Esophagus muscularis mucosa (tissue), 4 donors: Measurements from ENCODE around the gene HYI. TPM values are rescaled to one million over a fixed set of nuclear protein-coding genes. Genes with fewer than 3 reads are reported as not detected.

ENCODE experiments used
- DNase-seq: peaks from one replicate; pipeline ENCODE4 v3.0.0-alpha.2; 2017; ENCODE audit errors: extremely low spot score
- H3K27ac ChIP-seq, 4 donors: fragments of 200-600 bp; sonication (generic); replicated peaks in 1 of 4; 1 replicate in 3 of 4; 2 replicates in 1 of 4; pipeline ENCODE4 v1.5.1; 2016 to 2019; ENCODE audit warnings: mild to moderate bottlenecking in 1 of 4
- H3K27me3 ChIP-seq, 4 donors: fragments of 200-600 bp; sonication (generic); one replicate each; pipeline versions ENCODE4 v1.5.1 to v1.6.0; 2016 to 2019
- H3K36me3 ChIP-seq, 4 donors: fragments of 200-600 bp; sonication (generic); one replicate each; pipeline ENCODE4 v1.5.1; 2016 to 2019
- H3K4me1 ChIP-seq, 4 donors: fragments of 200-600 bp; sonication (generic); one replicate each; pipeline ENCODE4 v1.5.1; 2016 to 2019
- H3K4me3 ChIP-seq, 4 donors: fragments of 200-600 bp; sonication (generic); 1 replicate in 2 of 4; 2 replicates in 2 of 4; pipeline ENCODE4 v1.5.1; 2016 to 2019; ENCODE audit warnings: mild to moderate bottlenecking in 4 of 4, moderate library complexity in 1 of 4
- H3K9me3 ChIP-seq, 4 donors: fragments of 200-600 bp; sonication (generic); 1 replicate in 3 of 4; 2 replicates in 1 of 4; pipeline ENCODE4 v1.5.1; 2016 to 2019
- EP300 ChIP-seq: sonication (generic); formaldehyde crosslinking; IDR thresholded peaks from one replicate; pipeline ENCODE4 v1.6.1; 2017; ENCODE audit warnings: antibody characterized with exemption
- POLR2A ChIP-seq: fragments of 450-650 bp; IDR thresholded peaks from one replicate; pipeline ENCODE4 v1.6.1; 2017; ENCODE audit warnings: antibody characterized with exemption, moderate library complexity, mild to moderate bottlenecking, low read depth
- POLR2AphosphoS5 ChIP-seq, 2 donors: sonication (generic); formaldehyde crosslinking; IDR thresholded peaks; one replicate each; pipeline ENCODE4 v1.6.1; 2017; ENCODE audit warnings: antibody characterized with exemption in 2 of 2
- WGBS: methylation state at CpG from one replicate; pipeline ENCODE4 v1.1.5; 2018; 5-methylcytosine and 5-hydroxymethylcytosine counted together
- intact Hi-C: fragments of 100-400 bp; cut with DNase I; formaldehyde crosslinking; loops from one replicate; pipeline ENCODE4 v1.15.1; 2023
- total RNA-seq, 4 donors: library from RNA; depleted of rRNA; stranded (reverse); fragments of >200 nt; gene quantifications; one replicate each; pipeline versions ENCODE4 v1.1.0 to v1.2.1, GENCODE V29; 2016
- TF ChIP-seq, protein P1 (sequence below), 3 experiments: fragments of 200-600 bp in 2 of 3; fragments of 450-650 bp in 1 of 3; sonication (generic) in 2 of 3; IDR thresholded peaks; one replicate each; pipeline ENCODE4 v1.5.1; 2017 to 2019; ENCODE audit warnings: antibody characterized with exemption in 3 of 3, mild to moderate bottlenecking in 2 of 3, moderate library complexity in 1 of 3

The HYI gene
- total RNA-seq, 4 donors from 2014 or later: 36.3 to 60.5 (median 50.6) TPM

DNA sequence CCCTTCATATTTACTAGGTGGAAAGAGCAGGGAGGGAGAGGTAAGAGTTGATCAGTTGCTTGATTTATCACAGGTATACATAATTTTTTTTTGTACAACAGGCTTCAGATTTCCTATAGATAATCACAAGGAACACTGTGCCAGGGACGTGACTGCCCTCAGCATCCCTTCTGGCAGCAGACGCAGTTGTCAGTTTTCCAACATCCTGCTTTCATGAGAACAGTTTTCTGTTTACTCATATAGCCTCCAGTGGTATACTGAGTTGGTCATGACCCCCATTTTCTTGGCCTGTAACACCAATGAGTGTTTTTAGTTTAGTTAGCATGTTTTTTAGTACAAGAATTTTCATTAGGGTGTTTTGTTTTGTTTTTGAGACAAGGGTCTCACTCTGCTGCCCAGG is 39.1 kb upstream of the HYI start:
- no peaks in the 10 kb centered on the region for H3K36me3 ChIP-seq
- intact Hi-C loops: no loop called here
- H3K27ac ChIP-seq: no peak overlapping the region
- WGBS: 62% methylated on average over 2 of the region's 2 CpGs
- peaks cover 0 to 15% (median 4%) of the 10 kb centered on the region in 4 donors for H3K9me3 ChIP-seq
- peak; percentile 31 for DNase-seq
- H3K4me1 ChIP-seq: no peaks in the 10 kb centered on the region
- H3K4me3 ChIP-seq: no peak overlapping the region
- no peaks in the 10 kb centered on the region for H3K27me3 ChIP-seq
- TF ChIP-seq, protein P1, sequence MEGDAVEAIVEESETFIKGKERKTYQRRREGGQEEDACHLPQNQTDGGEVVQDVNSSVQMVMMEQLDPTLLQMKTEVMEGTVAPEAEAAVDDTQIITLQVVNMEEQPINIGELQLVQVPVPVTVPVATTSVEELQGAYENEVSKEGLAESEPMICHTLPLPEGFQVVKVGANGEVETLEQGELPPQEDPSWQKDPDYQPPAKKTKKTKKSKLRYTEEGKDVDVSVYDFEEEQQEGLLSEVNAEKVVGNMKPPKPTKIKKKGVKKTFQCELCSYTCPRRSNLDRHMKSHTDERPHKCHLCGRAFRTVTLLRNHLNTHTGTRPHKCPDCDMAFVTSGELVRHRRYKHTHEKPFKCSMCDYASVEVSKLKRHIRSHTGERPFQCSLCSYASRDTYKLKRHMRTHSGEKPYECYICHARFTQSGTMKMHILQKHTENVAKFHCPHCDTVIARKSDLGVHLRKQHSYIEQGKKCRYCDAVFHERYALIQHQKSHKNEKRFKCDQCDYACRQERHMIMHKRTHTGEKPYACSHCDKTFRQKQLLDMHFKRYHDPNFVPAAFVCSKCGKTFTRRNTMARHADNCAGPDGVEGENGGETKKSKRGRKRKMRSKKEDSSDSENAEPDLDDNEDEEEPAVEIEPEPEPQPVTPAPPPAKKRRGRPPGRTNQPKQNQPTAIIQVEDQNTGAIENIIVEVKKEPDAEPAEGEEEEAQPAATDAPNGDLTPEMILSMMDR (IDR thresholded peaks at IDR 0.05): no peak
- no peak for TF ChIP-seq POLR2A
- TF ChIP-seq EP300: no peak
- TF ChIP-seq POLR2AphosphoS5 (IDR thresholded peaks at IDR 0.05): no peak

DNA sequence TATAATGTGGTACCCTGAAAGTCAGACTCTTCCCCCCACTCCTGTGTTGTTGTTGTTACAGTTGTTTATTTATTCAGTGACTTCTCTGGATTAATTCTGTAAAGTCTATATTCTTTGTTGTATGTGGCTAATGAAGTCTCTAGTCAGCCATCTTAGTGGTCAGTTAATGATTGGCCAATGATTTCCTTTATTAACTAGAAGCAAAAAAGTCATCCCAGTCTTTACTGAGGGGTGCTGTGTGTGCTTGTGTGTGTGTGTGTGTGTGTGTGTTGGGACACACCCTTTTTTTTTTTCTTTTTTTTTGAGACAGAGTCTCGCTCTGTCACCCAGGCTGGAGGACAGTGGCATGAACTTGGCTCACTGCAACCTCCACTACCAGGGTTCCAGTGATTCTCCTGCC is 37.3 kb upstream of the HYI start:
- Histone ChIP-seq H3K27me3 (no peaks in the 10 kb centered on the region), H3K9me3 (peaks cover 0 to 23% (median 5%) of the 10 kb centered on the region in 4 donors), H3K36me3 (no peaks in the 10 kb centered on the region), H3K4me1 (no peaks in the 10 kb centered on the region), H3K27ac (no peak overlapping the region), H3K4me3 (no peak overlapping the region)
- 100% methylated on average over 1 of the region's 1 CpG for WGBS
- no peak for DNase-seq
- TF ChIP-seq POLR2AphosphoS5 (IDR thresholded peaks at IDR 0.05): no peak
- TF ChIP-seq, protein P1 (IDR thresholded peaks at IDR 0.05): no peak
- TF ChIP-seq EP300: no peak
- TF ChIP-seq POLR2A: no peak
- intact Hi-C loops: no loop called here

DNA sequence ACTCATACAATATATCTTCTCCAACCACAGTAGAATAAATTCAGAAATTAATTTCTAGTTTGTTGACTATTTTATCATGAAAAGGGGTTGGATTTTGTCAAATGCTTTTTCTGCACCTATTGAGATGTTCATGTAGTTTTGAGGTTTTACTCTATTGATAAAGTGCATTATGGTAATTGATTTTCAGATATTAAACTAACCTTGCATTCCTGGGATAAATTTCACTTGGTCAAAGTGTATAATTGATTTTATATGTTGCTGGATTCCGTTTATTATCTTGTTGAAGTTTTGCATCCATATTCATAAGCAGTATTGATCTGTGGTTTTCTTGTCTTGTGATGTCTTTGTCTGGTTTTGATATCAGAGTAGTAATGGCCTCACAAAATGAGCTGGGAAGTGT is 34.4 kb upstream of the HYI start:
- intact Hi-C loops: no loop called here
- DNase-seq: no peak
- Histone ChIP-seq H3K4me1 (no peaks in the 10 kb centered on the region), H3K27me3 (no peaks in the 10 kb centered on the region), H3K4me3 (no peak overlapping the region), H3K36me3 (no peaks in the 10 kb centered on the region), H3K9me3 (peaks cover 0 to 23% (median 5%) of the 10 kb centered on the region in 4 donors), H3K27ac (no peak overlapping the region)
- 66% methylated on average over 1 of the region's 1 CpG for WGBS
- TF ChIP-seq, protein P1 (IDR thresholded peaks at IDR 0.05): no peak
- TF ChIP-seq POLR2A: no peak
- no peak for TF ChIP-seq EP300
- no peak for TF ChIP-seq POLR2AphosphoS5 (IDR thresholded peaks at IDR 0.05)

DNA sequence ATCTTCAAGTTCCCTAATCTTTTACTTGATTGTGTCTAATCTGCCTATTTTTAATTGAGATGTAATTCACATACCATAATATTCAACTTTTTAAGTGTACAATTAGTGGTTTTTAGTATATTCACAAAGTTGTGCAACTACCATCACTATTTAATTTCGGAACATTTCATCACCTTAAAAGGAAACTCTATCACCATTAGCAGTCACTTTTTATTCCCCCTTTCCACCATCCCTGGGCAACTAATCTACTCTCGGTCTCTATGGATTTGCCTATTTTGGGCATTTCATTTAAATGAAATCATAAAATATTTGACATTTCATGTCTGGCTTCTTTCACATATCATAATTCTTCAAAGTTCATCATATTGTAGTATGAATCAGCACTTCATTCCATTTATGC is 30.6 kb upstream of the HYI start:
- H3K4me3 ChIP-seq: no peak overlapping the region
- TF ChIP-seq EP300 (no peak), POLR2A (no peak), POLR2AphosphoS5 (IDR thresholded peaks at IDR 0.05) (no peak)
- TF ChIP-seq, protein P1 (IDR thresholded peaks at IDR 0.05): no peak
- no peaks in the 10 kb centered on the region for H3K36me3 ChIP-seq
- no peak for DNase-seq
- H3K27ac ChIP-seq: no peak overlapping the region
- no peaks in the 10 kb centered on the region for H3K4me1 ChIP-seq
- 91% methylated on average over 2 of the region's 2 CpGs for WGBS
- no peaks in the 10 kb centered on the region for H3K27me3 ChIP-seq
- peaks cover 0 to 14% (median 3%) of the 10 kb centered on the region in 4 donors for H3K9me3 ChIP-seq
- intact Hi-C loops: no loop called here

DNA sequence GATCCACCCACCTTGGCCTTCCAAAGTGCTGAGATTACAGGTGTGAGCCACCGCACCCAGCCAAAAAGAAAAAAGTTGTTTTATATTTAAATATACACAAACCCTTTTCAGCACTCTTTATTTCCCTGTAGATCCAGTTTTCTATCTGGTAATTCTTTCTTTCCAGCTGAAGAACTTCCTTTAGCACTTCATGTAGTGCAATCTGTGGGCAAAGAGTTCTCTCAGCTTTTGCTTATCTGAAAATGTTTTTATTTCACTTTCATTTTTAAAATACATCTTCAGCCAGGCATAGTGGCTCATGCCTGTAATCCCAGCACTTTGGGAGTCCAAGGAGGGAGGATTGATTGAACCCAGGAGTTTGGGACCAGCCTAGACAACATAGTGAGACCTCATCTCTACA is 28.5 kb upstream of the HYI start:
- no peak overlapping the region for H3K27ac ChIP-seq
- no peaks in the 10 kb centered on the region for H3K36me3 ChIP-seq
- intact Hi-C loops: no loop called here
- no peaks in the 10 kb centered on the region for H3K4me1 ChIP-seq
- H3K9me3 ChIP-seq: peaks cover 0 to 2% (median 0%) of the 10 kb centered on the region in 4 donors
- DNase-seq: no peak
- H3K27me3 ChIP-seq: no peaks in the 10 kb centered on the region
- WGBS: 100% methylated on average over 1 of the region's 1 CpG
- TF ChIP-seq POLR2A: no peak
- TF ChIP-seq, protein P1 (IDR thresholded peaks at IDR 0.05): no peak
- TF ChIP-seq POLR2AphosphoS5 (IDR thresholded peaks at IDR 0.05): no peak
- TF ChIP-seq EP300: no peak
- no peak overlapping the region for H3K4me3 ChIP-seq
